ENCODE results near the gene C1orf35. TPM values are rescaled to one million over a fixed set of nuclear protein-coding genes. Genes with fewer than 3 reads are reported as not detected.

Gene C1orf35
- polyA plus RNA-seq (ENCODE audit: insufficient read length in 4 of 4) = 10 to 100 TPM; 13.8 to 23.8 (median 14.7) TPM

DNA sequence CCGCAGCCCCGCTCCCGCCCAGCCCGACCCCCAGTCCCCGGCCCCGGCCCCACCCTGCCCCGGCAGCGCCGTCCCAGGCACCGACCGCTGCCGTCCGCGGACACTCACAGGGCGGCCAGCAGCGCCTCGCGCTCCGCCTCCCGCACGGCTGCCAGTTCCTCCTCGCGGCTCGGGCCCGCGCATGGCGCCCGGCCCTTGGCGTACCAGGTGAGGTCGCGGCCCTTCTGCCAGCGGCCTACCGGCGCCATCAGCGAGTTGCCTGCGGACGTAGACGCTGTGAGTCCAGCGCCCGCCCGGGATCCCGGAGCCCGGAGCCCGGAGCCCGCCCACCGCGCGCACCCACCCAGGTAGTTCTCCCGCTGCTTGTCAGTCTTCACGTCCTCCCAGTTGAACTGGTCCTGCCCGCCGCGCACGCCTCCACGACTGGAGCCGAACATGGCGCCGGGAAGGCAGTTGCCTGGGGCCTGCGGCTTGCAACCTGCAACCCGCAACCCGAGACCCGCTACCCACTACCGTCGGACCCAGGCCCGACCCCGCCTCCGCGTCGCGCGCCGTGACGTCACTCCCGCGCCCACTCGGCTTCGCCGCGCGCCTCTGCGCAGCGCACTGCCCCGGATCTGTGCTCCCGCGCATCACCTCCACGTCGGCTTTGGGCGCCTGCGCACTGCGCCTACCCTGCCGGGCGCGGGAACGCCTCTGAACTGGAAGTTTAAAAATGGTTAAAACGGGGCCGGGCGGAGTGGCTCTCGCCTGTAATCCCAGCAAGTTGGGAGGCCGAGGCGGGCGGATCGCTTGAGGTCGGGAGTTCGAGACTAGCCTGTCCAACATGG, at the start of gene C1orf35:
TSS of gene C1orf35 (minus strand) at position 535 of the 830 bp plus-strand sequence. CDS start at position 437, 98 bp downstream.
- DNase-seq (ENCODE audit: low read depth in 4 of 4, low spot score in 3 of 4) = peak; percentile 85 to 95 (median 90)

DNA sequence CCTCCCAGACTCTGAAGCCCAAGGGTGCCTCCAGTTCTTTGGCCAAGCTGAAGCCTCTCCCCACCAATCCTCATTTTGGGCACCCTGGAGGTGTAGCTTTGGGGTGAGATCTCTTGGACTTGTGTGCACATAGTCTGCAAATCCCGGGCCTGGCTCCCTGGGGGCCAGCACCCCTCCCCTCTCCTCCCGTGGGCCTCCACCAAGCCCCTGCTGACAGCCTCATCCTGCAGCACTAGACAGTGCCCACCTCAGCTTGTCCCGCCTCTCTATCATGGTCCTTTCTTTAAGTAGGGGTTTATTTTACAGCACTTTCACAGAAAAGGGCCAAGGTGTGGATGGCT, 49.8 kb upstream of the C1orf35 start:
- no peak for DNase-seq (ENCODE audit: low read depth in 4 of 4, low spot score in 3 of 4)

DNA sequence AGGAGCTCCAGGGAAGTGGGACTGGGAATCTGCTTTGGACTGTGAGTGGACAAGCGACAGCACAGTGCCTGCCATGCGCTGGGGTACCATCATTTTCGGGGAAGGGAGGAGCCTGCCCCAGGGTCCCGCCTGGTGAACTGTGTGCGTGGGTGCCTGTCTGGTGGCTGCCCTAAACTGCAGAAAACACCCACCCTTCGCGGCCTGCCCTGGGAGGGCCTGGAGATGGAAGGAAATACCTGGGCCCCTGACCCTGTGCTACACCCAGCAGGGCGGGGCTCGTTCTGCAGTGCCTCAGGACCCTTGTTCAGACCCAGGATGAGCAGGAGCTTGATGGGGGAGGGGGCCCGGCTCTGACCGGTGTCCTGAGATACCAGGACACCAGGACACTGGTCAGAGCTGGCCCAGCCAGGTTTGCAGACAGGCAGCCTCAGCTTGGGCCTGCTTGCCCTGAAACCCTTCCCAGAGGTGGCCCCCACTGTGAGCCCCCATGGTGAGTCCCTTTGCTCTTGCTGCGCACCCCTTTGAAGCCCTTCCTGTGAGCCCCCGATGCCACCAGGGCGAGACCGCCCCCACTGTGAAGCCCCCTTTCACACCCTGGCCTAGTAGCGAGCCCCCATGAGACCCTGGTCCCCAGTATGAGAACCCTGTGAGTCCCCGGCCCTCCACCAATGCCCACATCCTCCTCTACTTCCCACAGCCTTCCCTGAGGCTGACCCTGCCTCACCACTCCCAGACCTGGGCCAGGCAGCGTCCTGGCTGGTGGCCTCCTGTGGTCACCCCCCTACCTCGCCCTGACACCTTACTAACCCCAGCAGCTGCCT, 49.2 kb upstream of the C1orf35 start:
- no peak for DNase-seq (ENCODE audit: low read depth in 4 of 4, low spot score in 3 of 4)

GRCh38 chr1:228151180-228151925, 48.2 kb upstream of the C1orf35 start:
- DNase-seq (ENCODE audit: low read depth in 4 of 4, low spot score in 3 of 4) = no peak

DNA sequence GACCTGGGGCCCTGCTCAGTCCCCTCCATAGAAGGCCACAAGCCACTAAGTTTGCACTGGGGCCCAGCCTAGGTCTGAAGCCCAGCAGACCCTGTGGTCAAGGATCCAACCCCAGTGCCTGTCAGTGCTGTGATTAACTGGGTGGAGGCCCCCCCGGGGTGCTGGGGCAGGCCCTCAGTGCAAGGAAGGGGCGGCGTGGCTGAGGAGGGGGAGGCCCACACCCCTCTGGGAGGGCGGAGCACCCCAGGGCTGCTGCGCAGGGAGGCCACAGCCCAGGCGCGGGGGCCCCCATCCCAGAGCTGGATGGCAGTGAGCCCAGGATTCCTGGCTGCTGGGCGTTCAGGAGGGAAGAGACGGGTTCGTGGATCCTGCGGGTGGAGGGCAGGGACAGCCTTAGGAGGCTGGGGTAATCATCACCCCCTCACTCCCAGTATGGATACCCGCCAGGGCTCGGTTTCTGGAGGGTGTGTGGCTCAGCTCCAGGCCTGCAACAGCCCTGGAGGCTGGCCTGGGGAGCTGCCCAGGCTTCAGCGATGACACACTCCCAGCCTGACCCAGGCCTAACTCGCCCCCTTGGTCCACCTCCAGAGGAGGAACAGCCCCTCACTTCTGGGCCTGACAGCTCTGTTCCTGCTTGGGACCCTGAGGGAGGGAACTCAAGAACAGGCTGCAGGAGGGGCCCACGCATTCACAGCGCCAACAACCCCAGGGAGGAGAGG, 47.5 kb upstream of the C1orf35 start:
- DNase-seq (ENCODE audit: low read depth in 4 of 4, low spot score in 3 of 4) = no peak

DNA sequence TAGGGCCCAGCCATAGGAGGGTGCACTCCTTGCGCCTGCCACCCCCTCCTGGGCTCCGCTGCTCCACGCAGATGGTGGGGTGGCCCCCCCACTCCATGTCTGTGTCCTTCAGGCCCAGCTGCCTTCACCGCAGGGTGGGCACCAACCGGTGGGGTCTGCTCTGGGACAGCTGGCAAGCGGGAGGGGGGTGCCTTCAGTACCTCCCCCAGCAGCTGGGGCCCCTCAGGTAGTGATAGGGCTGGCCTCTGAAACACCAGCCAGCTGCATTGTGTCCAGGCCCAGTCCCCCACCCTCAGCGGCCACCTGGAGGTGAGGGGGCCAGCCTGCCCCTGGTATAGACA, 47.0 kb upstream of the C1orf35 start:
- no peak for DNase-seq (ENCODE audit: low read depth in 4 of 4, low spot score in 3 of 4)

GRCh38 chr1:228149406-228150119, 46.4 kb upstream of the C1orf35 start, which contains the start of gene GJC2:
Gene GJC2 (plus strand): TSS chr1:228149930. CDS start chr1:228157759, 7,829 bp downstream.
- DNase-seq (ENCODE audit: low read depth in 4 of 4, low spot score in 3 of 4) = no peak

DNA sequence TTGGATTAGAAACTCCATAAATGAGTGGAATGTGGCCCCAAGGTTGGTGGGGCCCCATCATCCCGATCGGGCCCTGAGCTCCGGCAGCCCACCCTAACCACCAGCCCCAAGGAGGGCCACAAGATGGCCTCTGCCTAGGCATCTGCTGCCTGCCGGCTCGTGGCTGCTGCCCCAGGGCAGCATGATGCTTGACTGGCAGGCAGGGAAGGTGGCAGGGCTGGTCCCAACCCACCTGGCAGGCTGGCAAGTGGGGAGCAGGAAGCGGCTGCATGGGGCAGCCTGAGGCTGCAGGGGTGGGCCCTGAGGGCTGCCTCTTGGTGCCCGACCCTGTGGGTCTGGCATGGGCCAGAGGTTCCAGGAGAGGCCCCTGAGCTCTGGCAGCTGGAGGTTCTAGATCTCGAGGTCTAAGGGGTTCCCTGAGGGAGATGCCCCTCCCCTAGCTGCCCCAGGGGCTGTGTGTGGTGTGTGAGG, 45.8 kb upstream of the C1orf35 start:
- no peak for DNase-seq (ENCODE audit: low read depth in 4 of 4, low spot score in 3 of 4)

GRCh38 chr1:228148196-228148861, 45.2 kb upstream of the C1orf35 start:
- DNase-seq (ENCODE audit: low read depth in 4 of 4, low spot score in 3 of 4) = no peak

DNA sequence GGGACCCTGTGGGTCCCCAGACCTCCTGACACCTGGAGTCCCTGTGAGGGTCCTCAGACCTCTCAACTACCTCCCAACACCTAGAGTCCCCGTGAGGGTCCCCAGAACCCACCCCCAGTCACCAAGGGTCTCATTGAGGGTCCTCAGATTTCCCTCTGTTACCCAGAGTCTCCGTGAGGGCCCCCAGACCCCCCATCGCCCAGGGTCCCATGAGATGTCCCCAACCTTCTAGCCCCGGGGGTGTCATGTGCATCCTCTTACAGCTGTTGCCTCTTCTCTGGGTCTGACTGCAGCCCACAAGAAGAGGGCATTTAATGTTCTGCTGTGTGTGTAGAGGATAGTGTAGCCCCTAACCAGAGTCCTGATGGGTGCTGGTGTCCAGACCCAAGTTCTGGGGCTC, 44.6 kb upstream of the C1orf35 start:
- DNase-seq (ENCODE audit: low read depth in 4 of 4, low spot score in 3 of 4) = no peak

GRCh38 chr1:228147151-228147693, 44.1 kb upstream of the C1orf35 start:
- no peak for DNase-seq (ENCODE audit: low read depth in 4 of 4, low spot score in 3 of 4)

DNA sequence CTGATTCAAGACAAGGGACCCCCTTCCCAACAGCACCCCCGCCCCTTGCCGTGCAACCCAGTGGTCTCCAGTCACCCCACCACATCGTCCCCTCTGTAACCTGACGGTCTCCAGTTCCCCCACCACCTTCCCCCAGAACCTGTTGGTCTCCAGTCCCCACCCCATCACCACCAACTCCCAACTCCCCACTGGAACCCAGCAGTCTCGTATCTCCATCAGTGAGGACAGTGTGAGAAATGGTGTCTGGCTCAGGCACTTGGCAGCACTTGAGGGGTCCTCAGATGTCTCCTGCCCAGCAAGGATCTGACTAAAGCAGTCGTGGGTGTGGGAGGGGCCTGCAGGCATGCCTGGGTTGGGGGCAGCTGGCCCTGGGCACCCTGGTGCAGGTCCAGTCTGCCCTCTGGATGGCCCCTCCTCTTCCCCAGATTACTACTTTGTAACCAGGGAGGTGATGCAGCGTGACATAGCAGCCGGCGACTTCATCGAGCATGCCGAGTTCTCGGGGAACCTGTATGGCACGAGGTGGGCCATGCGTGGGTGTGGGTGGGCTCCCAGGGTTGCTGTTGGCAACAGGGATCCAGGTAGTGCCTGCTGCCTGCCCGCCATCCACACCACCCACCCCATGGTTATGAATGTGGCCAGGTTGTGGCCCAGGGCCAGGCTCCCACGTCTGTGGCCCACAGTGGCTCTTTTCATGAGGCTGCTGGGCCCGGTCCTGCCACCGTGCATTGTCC, 43.5 kb upstream of the C1orf35 start:
- no peak for DNase-seq (ENCODE audit: low read depth in 4 of 4, low spot score in 3 of 4)

DNA sequence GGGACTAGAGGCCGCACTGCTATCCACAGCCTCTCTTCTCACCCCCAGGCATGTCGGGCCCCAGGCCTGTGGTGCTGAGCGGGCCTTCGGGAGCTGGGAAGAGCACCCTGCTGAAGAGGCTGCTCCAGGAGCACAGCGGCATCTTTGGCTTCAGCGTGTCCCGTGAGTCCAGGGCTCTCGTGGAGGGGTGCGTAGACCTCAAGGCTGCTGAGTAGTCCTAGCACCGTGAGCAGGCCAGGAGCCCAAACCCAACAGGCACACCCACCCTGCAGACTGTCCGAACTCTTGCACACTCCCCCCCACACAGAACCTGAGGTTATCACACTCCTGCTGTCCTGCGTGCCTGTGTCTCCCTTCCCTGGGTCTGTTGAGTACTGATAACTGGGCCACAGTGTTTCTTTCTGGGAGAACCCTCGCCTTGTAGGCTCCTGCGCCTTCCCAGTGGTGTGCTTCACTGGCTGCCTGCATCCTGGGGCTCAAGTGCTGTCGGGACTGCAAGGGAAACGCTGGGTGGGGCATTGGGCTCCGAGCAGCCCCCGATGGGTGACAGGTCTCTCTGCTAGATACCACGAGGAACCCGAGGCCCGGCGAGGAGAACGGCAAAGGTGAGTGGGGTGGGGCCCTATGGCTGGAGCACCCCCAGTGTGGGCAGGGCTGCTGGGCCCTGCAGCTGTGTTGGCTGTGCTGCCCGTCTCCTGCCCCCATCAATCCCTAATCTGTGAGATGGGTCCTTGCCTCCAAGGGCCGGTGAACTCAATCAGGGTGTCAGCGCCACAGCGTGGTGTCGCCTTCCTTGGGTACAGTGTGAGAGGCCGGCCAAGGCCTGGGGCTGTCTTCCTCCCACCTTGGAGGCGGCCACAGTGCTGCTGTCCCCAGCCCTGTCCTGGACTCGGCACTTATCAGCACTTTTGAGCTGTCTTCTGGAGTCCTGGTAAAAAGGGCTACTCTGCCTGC, 42.6 kb upstream of the C1orf35 start:
- no peak for DNase-seq (ENCODE audit: low read depth in 4 of 4, low spot score in 3 of 4)

DNA sequence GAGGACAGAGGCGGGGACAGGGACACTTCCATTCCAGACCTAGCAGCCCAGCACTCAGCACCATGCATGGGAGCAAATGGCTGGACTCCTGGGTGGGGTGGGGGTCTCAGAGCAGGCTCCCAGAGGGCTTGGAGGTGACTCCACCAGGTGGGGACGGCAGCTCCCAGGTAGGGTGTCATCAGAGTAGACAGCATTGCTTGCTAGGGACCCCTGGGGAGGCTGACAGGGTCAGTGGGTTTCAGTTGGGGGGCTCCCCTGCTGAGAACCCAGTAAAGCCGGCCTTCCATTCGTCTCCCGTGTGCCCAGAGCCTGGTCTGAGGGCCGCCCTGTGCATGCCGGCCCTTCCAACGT, 41.8 kb upstream of the C1orf35 start:
- no peak for DNase-seq (ENCODE audit: low read depth in 4 of 4, low spot score in 3 of 4)

DNA sequence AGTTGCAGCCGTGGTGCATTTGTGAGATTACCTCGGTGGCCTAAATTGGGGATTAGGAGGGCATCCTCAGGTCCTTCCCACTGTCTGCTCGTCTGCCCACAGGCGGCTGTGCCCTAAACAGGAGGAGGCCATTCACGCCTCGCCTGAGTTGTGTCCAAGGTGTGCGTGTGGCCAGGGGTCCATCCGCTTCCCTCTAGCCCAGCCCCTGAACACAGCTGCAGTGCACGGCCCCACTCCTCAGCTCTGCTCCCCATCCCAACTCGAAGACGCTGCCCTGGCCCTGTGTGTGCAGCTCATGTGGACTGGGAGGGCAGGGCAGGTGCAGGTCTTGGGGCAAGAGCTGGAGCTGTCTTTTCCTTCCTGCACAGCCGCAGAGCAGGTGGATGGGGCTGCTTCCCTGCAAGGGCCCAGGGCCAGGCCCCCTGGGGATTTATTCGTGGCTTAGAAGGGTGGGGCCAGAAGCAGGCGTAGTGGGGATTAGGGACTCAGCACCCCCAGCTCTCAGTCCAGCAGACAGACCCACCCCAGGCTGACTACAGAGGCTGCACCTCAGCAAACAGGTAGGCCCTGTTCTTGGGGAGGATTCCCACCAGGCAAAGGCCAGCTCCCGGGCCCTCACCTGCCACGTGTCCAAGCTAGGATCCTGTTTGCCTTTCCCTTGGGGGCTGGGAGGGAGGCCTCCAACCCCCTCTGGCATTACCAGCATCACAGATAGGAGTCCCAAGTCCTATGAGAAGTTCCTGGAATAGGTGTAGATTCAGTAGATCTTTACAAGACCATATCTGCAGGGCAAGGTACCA, 41.3 kb upstream of the C1orf35 start:
- no peak for DNase-seq (ENCODE audit: low read depth in 4 of 4, low spot score in 3 of 4)

- no peak for DNase-seq (ENCODE audit: low read depth in 4 of 4, low spot score in 3 of 4)
Measured at GRCh38 chr1:228143480-228144192, 40.5 kb upstream of the C1orf35 start.
